IMR-90 (cell line): ENCODE measurements around the gene SLC15A2. TPM values are rescaled to one million over a fixed set of nuclear protein-coding genes. Genes with fewer than 3 reads are reported as not detected.

Experiments
- ATAC-seq: fragments of 200-7000 bp; cut with Tn5 transposase; 2 replicates; pipeline ENCODE4 v1.9.1; 2020; ENCODE audit warnings: low read depth, mild to moderate bottlenecking, moderate library complexity
- BruUV-seq: library from RNA; stranded (reverse); fragments of 400-500 nt; replicated peaks from 2 replicates; lab custom pipeline; 2021; lab: Mats Ljungman, UMichigan
- CTCF ChIA-PET: fragments of 300-600 bp; formaldehyde crosslinking; extraction: SDS; loops from one replicate; lab custom pipeline; 2021; ENCODE audit warnings: antibody characterized with exemption; lab: Yijun Ruan, JAX
- POLR2A ChIA-PET: fragments of 300-600 bp; sonication (Branson Sonifier 250); formaldehyde crosslinking; loops from one replicate; lab custom pipeline; 2022; ENCODE audit warnings: antibody characterized with exemption; ENCODE audit not compliant: unreplicated experiment; lab: Charles Lee
- DNase-seq: peaks from one replicate; pipeline ENCODE4 v3.0.0; 2013
- H2AFZ ChIP-seq: replicated peaks from 2 replicates; pipeline ENCODE3; 2013; ENCODE audit warnings: low read length, mild to moderate bottlenecking; ENCODE audit not compliant: poor library complexity
- H2AK5ac ChIP-seq: 2 replicates; pipeline ENCODE4 v1.6.1; 2013; ENCODE audit warnings: low read depth, low read length, inconsistent platforms
- H2AK9ac ChIP-seq: replicated peaks from 2 replicates; pipeline ENCODE3; 2013; ENCODE audit warnings: mild to moderate bottlenecking, low read depth, low read length, moderate library complexity; ENCODE audit not compliant: poor library complexity
- H2BK120ac ChIP-seq: 2 replicates; pipeline ENCODE4 v1.6.1; 2013; ENCODE audit warnings: low read depth, low read length, inconsistent platforms
- H2BK15ac ChIP-seq: 3 replicates; pipeline ENCODE4 v1.6.1; 2013; ENCODE audit warnings: low read depth, low read length, inconsistent platforms
- H2BK20ac ChIP-seq: 2 replicates; pipeline ENCODE4 v1.6.1; 2013; ENCODE audit warnings: low read depth, mild to moderate bottlenecking, inconsistent platforms, low read length, moderate library complexity
- H2BK5ac ChIP-seq: 2 replicates; pipeline ENCODE4 v1.6.1; 2013; ENCODE audit warnings: mild to moderate bottlenecking, low read depth, low read length, inconsistent platforms; ENCODE audit not compliant: poor library complexity, severe bottlenecking
- H3K14ac ChIP-seq: replicated peaks from 2 replicates; pipeline ENCODE4 v1.6.1; 2013; ENCODE audit warnings: low read depth, low read length, inconsistent platforms
- H3K18ac ChIP-seq: 2 replicates; pipeline ENCODE4 v1.6.1; 2013; ENCODE audit warnings: low read depth, low read length, control low read depth
- H3K23ac ChIP-seq: 2 replicates; pipeline ENCODE4 v1.6.1; 2013; ENCODE audit warnings: low read depth, low read length, inconsistent platforms
- H3K27ac ChIP-seq: 2 replicates; pipeline ENCODE4 v1.5.1; 2013; ENCODE audit warnings: mild to moderate bottlenecking, control low read depth, low read length; ENCODE audit not compliant: insufficient read depth
- H3K27me3 ChIP-seq: 2 replicates; pipeline ENCODE4 v1.6.1; 2013; ENCODE audit warnings: low read length; ENCODE audit not compliant: control insufficient read depth, insufficient read depth
- H3K36me3 ChIP-seq: 2 replicates; pipeline ENCODE4 v1.6.1; 2013; ENCODE audit warnings: low read length, mixed read lengths; ENCODE audit not compliant: control insufficient read depth, insufficient read depth
- H3K4ac ChIP-seq: 2 replicates; pipeline ENCODE4 v1.6.1; 2013; ENCODE audit warnings: low read depth, low read length, inconsistent platforms
- H3K4me1 ChIP-seq: 2 replicates; pipeline ENCODE4 v1.6.1; 2013; ENCODE audit warnings: low read length, mixed read lengths; ENCODE audit not compliant: control insufficient read depth, insufficient read depth
- H3K4me2 ChIP-seq: 2 replicates; pipeline ENCODE4 v1.6.1; 2013; ENCODE audit warnings: low read depth, mild to moderate bottlenecking, control low read depth, low read length, moderate library complexity
- H3K4me3 ChIP-seq: 2 replicates; pipeline ENCODE4 v1.5.1; 2013; ENCODE audit warnings: low read depth, mild to moderate bottlenecking, control low read depth, low read length, moderate library complexity; ENCODE audit not compliant: insufficient read depth
- H3K56ac ChIP-seq: 2 replicates; pipeline ENCODE4 v1.6.1; 2013; ENCODE audit warnings: low read length, inconsistent platforms; ENCODE audit not compliant: insufficient read depth; ENCODE audit errors: extremely low read depth
- H3K79me1 ChIP-seq, 2 experiments: 2 replicates each; pipeline ENCODE4 v1.6.1; 2013; ENCODE audit warnings: low read length in 2 of 2, inconsistent platforms in 1 of 2, low read depth in 1 of 2
- H3K9ac ChIP-seq: 2 replicates; pipeline ENCODE4 v1.6.1; 2013; ENCODE audit warnings: low read depth, low read length, control low read depth
- H3K9me1 ChIP-seq: 2 replicates; pipeline ENCODE4 v1.6.1; 2013; ENCODE audit warnings: low read length, inconsistent platforms; ENCODE audit not compliant: insufficient read depth
- H3K9me3 ChIP-seq: 2 replicates; pipeline ENCODE4 v1.6.1; 2013; ENCODE audit warnings: low read length; ENCODE audit not compliant: control insufficient read depth, insufficient read depth
- H4K20me1 ChIP-seq: 2 replicates; pipeline ENCODE4 v1.6.1; 2013; ENCODE audit warnings: low read length, inconsistent platforms; ENCODE audit not compliant: insufficient read depth
- H4K5ac ChIP-seq: 2 replicates; pipeline ENCODE4 v1.6.1; 2013; ENCODE audit warnings: mild to moderate bottlenecking, low read depth, low read length, control low read depth
- H4K8ac ChIP-seq, 2 experiments: 2 replicates each; pipeline ENCODE4 v1.6.1; 2013; ENCODE audit warnings: low read depth in 2 of 2, low read length in 2 of 2, control low read depth in 1 of 2, inconsistent platforms in 1 of 2
- H4K91ac ChIP-seq: 2 replicates; pipeline ENCODE4 v1.6.1; 2013; ENCODE audit warnings: low read depth, low read length, inconsistent platforms; ENCODE audit not compliant: insufficient read depth
- BHLHE40 ChIP-seq: fragments of 150-350 bp; IDR thresholded peaks from 2 replicates; pipeline ENCODE4 v1.6.1; 2016; ENCODE audit warnings: mild to moderate bottlenecking, low read depth, low read length
- MAZ ChIP-seq: IDR thresholded peaks from 2 replicates; pipeline ENCODE4 v1.6.1; 2012; ENCODE audit warnings: low read depth, mild to moderate bottlenecking, low read length, improper control_type of control experiment, moderate library complexity, borderline replicate concordance
- NFE2L2 ChIP-seq: fragments of 150-350 bp; IDR thresholded peaks from 2 replicates; pipeline ENCODE4 v1.6.1; 2016; ENCODE audit warnings: low read depth, mild to moderate bottlenecking, low read length
- RCOR1 ChIP-seq: IDR thresholded peaks from 2 replicates; pipeline ENCODE4 v1.6.1; 2012; ENCODE audit warnings: mild to moderate bottlenecking, low read length, improper control_type of control experiment; ENCODE audit not compliant: insufficient replicate concordance
- WGBS, 2 experiments: methylation state at CpG; one replicate each; pipeline versions ENCODE4 v1.1.5 to v1.1.7; 2013; ENCODE audit warnings: missing lambda C conversion rate in 2 of 2; ENCODE audit not compliant: insufficient read length in 1 of 2; ENCODE audit errors: extremely low coverage in 2 of 2; 5-methylcytosine and 5-hydroxymethylcytosine counted together
- dilution Hi-C: fragments of 300-500 bp; cut with HindIII; formaldehyde crosslinking; loops from one replicate; pipeline ENCODE4 v1.14.3; 2018; ENCODE audit warnings: low sequenced_read_pairs; ENCODE audit not compliant: unreplicated experiment
- in situ Hi-C: fragments of 300-500 bp; cut with MboI; formaldehyde crosslinking; loops from 3 replicates; pipeline ENCODE4 v1.14.3; 2019; ENCODE audit warnings: low sequenced_read_pairs, inconsistent platforms, mixed read lengths
- intact Hi-C: fragments of 100-400 bp; cut with micrococcal nuclease; formaldehyde crosslinking; loops from 2 replicates; pipeline ENCODE4 v1.10.0; 2022
- polyA plus RNA-seq, 3 experiments: library from polyadenylated mRNA; depleted of rRNA; stranded (reverse); fragments of >200 nt; gene quantifications; 2 replicates each; pipeline ENCODE4 v1.2.3, GENCODE V29; 2012; ENCODE audit warnings: low replicate concordance in 1 of 3
- total RNA-seq: library from RNA; depleted of rRNA; stranded (reverse); fragments of >200 nt; gene quantifications from 2 replicates; pipeline ENCODE4 v1.2.3, GENCODE V29; 2012

Gene SLC15A2
- total and polyA plus RNA-seq, 2 of the 4 experiments (the other 2 are of a cell fraction): 0.18 to 0.31 TPM

DNA sequence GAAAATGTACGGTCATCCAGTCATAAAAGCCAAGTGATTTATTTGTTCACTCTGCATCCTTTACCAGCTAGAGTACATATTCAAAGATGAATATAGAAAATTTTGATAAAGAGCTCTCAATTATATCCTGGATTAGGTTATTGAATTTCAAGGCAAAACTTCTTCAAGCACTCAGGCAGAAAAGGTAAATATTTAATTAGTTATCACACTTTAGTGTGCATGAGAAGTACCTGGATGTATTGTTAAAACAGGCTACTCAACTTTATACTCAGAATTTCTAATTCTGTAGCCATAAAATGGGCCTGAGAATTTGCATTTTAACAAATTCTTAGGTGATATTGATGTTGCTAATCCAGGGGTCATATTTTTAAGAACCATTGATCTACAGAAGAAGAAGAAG is 82.5 kb downstream of the SLC15A2 start:
- POLR2A ChIA-PET: no interaction called here
- ATAC-seq: no peak

More for the DNA sequence above, 82.5 kb downstream of the SLC15A2 start:
- WGBS, 2 experiments: no CpG with 5 or more reads among the region's 1 CpG
- H4K91ac ChIP-seq: no peak overlapping the region
- no peaks in the 10 kb centered on the region for H3K9me1 ChIP-seq
- no peaks in the 10 kb centered on the region for H3K27me3 ChIP-seq
- intact Hi-C loops: no loop called here
- no peaks in the 10 kb centered on the region for H3K4me1 ChIP-seq
- no peak overlapping the region for H3K56ac ChIP-seq
- no peak overlapping the region for H2BK15ac ChIP-seq
- in situ Hi-C loops: no loop called here
- no peak overlapping the region for H2BK20ac ChIP-seq
- no peak overlapping the region for H2AK9ac ChIP-seq
- H3K14ac ChIP-seq: no peak overlapping the region
- no peak for DNase-seq
- no peak overlapping the region for H2AK5ac ChIP-seq
- H3K18ac ChIP-seq: no peak overlapping the region
- BruUV-seq: no TSS peak
- no peak overlapping the region for H3K4me3 ChIP-seq
- TF ChIP-seq RCOR1 (no peak), MAZ (no peak), BHLHE40 (no peak), NFE2L2 (no peak)
- no peak overlapping the region for H2AFZ ChIP-seq
- H3K27ac ChIP-seq: no peak overlapping the region
- no peak overlapping the region for H4K8ac ChIP-seq
- no peaks in the 10 kb centered on the region for H3K79me1 ChIP-seq
- dilution Hi-C loops: no loop called here
- no peaks in the 10 kb centered on the region for H3K9me3 ChIP-seq
- no peak overlapping the region for H4K5ac ChIP-seq
- no peak overlapping the region for H3K4ac ChIP-seq
- H2BK5ac ChIP-seq: no peak overlapping the region
- no peaks in the 10 kb centered on the region for H4K20me1 ChIP-seq
- H3K4me2 ChIP-seq: no peak overlapping the region
- CTCF ChIA-PET: no interaction called here
- no peak overlapping the region for H2BK120ac ChIP-seq
- H3K23ac ChIP-seq: no peak overlapping the region
- H3K36me3 ChIP-seq: no peaks in the 10 kb centered on the region
- no peak overlapping the region for H3K9ac ChIP-seq
